NCI-H1105 treated with DMSO at 0.1 percent for 48 hours (cell line): ENCODE data around the gene PDE1C.

Source experiments
- DNase-seq: peaks from one replicate; lab custom pipeline; 2025; lab: John Stamatoyannopoulos, UW

The PDE1C gene

DNA sequence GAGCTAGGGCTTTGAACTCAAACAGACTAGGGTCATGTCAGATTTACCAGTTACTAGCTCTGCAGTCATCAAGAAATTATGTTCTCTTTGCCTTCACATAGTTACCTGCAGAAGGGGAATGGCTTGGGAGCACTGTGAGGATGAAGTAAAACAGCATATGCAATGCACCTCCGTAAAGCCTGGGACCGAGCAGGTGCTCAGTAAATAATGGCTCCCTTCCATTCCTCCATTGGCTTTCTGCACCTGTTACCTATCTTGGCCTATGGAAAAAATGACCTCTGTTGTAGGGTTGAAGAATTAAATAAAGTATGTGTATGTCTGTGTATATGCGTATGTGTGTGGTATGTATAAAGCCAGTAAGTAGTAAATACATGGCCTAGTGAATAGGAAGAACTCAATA lies 78.8 kb downstream of the PDE1C start:
- DNase-seq: no peak

DNA sequence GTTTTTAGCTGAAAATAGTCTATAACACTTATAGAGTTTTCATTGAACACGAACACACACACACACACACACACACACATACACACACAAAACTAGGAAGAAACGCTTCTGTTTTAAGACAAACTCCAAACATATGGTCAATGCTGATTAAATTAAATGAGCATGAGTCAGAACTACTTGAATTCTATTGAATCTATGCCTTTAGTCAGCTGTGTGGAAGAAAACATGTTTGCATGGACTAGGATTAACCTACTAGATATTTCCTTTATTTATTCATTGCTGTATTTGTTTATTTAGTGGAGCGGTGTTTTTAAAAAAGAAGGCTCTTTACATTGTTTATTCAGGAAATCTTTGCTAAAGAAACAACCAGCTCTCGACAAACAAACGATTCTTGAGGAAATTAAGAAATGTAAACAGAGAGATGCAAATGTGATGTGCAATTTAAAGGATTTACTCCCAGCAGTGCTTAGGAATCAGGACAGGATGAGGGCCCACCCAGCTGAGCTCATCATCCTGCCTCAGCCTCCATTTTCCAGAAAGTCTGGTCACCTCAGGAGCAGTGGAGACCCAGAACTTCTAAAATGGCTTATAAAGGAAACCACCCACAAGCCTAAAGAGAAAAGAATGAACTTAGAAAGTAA lies 83.2 kb downstream of the PDE1C start:
- DNase-seq: no peak

DNA sequence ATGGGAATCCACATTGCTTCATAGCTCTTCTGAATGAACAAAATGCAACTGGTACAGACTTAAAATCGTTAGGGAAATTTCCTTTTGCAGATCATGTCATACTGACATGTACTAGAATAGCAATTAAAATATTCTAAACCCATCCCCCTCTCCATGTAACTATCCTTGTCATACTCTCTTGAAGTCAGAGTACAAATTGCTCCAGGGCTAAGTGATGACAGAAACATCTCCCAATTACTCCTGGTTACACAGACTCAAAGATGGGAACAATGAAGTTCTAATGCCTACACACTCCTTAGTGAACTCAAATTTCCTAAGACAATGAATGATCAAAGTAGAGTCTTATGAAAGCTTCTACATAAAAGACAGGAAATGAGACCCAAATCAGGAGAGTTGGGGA lies 87.2 kb downstream of the PDE1C start:
- no peak for DNase-seq

DNA sequence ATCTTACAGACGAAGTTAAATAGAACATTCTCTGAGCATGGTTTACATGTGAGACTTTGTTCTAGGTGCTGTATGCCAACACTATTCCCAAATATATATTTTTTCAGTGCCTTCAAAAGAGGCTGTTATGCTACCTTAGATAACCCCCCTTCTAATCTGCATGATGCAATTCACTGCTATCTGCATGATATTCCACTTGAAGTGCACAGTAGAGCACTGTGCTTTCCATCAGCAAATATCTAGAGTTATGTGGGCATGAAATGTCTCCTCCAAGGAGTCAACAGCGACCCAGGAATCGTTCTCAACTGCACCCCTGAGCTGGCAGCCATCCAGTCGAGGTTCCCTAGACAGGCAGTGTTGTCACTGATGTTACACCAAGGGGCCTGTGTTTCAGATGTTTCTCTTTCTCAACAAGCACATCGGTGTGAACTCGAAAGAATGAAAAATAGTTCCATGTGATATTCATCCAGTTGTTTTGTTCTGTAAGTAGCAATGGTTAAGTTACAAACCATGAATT lies 88.3 kb downstream of the PDE1C start:
- no peak for DNase-seq

DNA sequence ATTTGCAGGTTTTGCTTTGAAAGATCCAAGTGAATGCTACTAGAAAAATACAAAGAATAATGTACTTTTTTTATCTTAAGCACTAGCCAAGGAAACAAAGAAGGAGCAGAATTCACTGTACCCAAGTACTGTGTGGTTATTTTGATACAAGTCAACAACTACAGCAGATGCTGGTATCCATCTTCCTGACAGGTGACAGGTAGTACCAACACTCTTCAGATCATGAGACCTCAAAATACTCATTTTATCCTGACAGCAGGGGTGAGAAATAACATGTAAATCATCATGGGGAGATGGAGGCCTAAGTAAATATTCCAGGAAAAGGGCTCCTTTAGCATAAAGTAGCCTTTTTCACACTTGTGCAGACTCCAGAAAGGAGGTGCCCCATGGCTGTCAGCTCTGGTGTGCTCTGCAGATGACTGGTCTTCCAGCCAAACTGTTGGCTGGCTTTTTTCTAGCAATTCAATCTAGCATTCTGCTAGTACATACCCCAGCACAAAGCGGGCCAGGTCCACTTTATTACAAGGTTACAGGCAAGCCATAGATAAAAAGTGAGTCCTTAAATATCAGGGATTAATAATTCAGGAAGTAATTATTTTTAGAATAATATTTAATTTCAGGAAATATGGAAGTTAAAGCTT lies 90.4 kb downstream of the PDE1C start:
- DNase-seq: no peak

DNA sequence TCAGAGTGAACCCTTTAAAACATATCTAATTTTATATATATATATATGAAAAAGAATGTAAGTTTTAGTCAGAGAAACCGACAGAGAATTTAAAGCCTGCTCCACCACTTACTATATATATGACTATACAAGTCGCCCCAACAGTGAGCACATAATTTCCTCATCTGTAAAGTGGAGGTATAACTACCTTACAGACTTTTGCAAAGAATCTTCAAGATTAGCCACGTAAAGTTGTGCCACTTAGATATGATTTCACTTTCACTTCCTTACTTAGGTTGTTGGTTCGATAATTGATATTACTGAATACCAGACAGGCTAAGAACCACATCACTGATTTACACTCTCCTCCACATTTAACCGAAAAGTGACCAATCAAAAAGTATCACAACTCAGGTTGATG lies 94.7 kb downstream of the PDE1C start:
- DNase-seq: no peak

DNA sequence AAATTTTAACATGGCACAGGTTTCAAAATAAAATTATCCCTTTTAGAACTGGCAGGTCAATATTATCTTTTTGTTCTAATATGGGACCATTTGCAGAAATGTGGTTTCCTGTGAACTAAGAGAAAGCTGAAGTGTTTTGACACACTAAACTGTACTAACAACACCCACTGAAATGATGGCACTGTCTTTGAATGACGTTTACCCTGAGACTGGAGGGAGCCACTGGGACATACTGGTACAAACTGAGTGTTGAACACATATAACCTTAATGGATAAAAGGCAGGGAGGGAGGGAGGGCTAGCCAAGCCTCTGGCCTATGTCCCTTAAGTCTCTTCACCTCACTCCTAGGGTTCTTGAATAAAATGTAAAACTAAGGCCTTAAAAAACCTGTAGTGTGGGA lies 95.9 kb downstream of the PDE1C start:
- DNase-seq: no peak

DNA sequence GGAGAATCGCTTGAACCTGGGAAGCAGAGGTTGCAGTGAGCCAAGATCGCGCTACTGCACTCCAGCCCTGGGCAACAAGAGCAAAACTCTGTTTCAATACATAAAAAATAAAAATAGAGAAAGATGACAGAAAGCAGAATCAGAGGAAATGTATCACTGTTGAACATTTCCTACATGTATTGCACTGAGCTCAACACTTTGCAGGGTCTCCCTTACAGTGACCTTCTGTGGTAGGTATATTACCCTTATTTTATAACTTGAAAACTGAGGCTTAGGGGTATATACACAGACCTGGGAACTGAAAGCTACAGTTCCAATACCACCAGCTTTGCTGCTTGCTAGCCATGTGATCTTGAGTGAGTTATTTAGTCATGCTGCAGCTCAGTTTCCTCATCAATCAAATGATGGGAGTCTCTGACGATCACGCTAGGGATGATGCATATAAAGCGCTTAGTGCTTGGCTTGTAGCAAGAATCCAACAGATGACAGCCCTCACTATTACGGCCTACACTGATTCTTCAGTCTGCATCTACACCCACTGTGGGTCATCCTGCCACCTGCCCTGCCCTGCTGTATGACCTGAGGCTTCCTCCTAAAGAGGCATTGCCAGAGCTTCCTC lies 99.0 kb downstream of the PDE1C start:
- DNase-seq: no peak

DNA sequence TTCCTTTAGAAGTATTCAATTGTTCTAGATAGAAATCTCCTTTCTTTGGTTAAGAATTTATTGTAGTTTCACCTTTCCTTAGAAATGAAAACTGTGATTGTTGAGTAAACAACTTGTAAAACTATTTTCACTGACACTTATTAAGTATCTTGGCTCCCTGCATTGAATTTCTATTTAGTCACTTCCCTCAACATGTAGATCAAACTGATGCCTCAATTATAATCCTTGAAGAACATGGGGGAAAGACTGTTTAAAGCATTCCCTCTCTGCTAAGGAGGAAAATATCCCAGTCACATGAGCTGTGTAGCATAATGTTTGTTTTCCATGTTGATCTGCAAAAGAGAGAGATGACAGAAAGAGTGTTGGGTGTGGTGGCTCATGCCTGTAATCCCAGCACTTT lies 99.7 kb downstream of the PDE1C start:
- no peak for DNase-seq

DNA sequence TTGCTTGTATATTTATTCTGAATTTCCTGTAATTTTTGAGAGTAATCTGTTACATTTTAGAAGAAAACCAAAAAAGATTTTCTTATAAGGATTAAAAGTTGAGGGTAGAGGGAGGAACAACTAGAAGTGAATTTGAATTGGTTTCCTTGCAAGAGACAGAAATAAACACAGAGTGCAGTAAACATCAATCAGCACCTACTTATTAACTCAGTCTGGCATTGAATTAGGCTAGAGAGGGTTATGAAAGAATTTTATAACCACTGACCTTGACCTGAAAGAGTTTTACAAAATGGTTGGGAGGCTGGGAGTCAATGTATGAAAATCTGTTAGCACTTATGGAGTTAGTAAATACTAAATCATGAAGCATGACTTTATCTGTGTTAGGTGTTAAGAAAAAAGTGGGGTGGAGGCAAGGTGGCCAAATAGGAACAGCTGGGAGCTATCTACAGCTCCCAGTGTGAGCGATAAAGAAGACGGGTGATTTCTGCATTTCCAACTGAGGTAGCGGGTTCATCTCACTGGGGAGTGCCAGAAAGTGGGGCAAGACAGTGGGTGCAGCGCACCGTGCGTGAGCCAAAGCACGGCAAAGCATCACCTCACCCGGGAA lies 106.5 kb downstream of the PDE1C start:
- DNase-seq: no peak

DNA sequence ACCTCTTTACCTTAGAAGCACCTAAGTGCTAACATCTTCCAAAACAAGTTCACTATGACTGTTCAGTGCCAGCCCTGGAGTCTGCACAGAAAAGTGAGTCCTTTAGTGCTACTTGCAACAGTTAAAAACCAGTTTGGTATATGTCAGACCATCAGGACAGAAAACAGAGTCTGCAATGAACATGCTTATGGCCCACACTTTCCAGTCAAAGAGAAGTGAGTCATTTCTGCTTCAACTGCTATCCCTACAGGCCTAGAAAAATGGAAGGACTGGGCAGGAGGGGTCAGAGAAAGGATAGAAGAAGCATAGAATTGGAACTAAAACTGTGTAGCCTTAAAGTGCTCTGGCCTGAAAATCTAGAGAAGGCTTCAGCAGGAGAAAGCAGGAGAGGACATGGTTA lies 108.0 kb downstream of the PDE1C start:
- no peak for DNase-seq

DNA sequence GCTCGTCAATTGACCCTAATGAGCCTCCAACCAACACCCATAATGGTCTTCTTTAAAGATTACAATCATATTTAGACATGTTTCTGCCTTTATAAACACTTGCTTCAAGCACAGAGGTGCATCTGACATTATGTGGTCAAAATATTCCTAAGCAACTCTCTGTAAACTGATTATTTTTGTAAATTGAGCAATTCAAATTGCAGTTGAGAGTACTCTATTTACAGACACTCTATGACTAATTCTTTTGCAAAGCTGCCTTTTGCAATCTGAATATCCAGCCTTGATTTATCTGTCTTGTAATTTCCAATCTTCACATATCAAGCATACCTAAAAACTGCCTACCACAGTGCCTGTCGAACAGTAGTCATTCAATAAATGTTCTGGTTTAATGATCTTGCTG lies 112.0 kb downstream of the PDE1C start:
- no peak for DNase-seq

DNA sequence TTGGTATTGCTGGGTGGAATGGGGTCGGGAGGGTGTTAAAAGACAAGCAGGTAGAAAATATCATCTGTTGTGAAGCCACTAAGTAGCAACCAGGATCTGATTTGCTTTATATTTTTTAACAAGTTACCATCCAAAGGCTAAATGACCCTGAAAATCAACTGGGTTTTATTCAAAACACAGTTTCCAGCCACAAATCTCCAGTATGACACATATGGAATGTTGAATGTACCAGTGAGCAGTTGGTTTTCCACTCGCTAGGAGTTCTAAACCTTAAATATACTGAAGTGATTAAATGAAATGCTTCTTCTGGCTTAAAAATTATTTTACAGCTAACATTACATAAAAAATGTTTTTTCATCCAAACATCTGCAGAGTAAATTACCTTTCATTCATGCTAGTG lies 112.5 kb downstream of the PDE1C start:
- no peak for DNase-seq

DNA sequence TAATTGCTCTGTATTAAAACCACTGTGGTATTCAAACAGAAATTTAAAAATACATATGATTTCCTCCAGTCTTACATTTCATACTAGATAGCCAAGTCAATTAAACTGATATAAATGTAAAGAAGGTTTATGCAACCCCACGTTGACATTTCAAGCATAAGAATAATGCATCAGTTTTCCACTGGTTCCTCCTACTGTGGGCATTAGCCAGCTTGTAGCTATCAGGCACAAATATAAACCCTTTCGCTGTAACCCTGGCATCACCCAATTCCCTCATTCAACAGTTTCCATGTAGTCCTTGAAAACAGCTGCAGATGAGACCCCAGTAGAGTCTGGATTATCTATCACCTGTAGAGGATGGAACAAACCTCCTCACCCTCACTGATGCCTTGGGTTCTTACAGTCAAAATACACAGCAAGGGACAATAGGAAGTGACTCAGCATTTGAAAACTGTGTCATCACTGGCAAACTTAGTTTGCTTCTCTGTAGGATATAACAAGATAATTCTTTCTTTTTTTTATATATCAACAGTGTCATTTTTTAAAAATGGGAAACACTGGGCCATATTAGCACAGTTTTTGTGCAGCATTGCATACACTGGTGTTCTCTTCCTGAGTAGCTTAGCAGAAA lies 113.0 kb downstream of the PDE1C start:
- DNase-seq: no peak

DNA sequence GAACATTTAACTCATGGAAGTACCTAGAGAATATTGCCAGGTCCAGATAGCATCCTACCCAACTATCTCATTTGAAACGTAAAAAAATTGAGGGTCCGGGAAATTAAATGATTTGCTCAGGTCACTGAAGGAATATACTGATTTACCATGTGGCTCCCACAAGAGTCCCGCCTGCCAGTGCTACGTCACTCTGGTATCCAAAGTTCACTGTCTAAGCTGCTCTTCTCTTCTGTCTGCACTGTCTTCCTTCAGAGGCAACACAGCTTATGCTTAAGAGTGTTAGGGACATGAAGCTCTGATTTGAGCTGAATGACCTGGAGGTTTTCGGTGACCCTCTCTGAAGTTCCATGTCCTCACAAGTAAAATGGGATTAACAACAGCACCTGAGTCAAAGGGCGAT lies 114.6 kb downstream of the PDE1C start:
- no peak for DNase-seq

DNA sequence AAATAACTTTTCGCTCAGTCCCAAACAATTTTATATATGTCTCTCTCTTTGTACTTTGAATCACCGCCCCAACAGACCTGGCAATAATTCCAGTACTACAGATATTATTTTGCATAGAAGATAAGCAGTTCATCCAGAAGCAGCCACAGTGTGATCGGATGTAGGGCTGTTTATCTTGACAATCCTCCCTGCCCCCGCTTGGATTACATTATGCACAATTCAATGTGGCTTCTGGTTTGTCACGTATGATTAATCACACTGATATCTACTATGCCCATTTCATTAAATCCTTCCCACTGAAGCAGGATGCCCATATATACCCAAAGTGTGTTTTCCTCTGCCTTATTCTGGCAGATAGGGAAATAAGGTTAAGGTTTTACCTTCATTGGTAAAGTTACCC lies 115.2 kb downstream of the PDE1C start:
- no peak for DNase-seq

DNA sequence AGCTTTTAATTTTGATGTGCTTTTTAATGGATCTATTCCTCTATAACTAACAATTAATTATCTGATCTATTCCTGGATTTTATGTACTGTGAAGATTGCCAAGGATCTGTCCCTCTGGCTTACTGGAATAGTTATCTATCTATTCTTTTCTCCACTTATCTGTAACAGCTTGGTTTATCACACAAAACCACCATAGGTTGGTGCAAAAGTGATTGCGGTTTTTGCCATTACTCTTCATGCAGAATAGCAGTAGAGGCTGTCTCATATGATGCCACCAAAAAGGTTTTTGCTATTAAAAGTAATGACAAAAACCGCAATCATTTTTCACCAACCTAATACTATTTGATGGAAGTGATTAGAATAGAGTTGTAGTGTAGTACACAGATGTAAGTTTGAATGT lies 115.7 kb downstream of the PDE1C start:
- DNase-seq: no peak

DNA sequence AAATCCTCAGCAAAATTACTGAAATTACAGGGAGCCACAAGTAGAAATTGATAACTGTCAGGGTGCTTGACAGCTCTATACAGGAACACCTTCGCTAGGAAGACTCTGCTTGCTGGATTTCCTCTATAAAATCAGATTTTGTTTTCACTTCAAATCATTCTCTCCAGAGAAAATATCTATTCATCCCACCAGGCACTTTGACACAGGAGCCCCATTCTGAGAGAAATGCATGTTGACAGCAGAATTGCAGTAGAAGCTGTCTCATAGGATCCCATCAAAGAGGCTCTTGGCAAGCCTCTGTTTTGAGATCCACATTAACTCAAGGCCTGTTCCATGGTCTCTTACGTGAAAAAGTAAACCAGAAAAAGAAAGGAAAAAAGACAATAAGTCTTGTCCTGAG lies 116.8 kb downstream of the PDE1C start:
- DNase-seq: no peak

DNA sequence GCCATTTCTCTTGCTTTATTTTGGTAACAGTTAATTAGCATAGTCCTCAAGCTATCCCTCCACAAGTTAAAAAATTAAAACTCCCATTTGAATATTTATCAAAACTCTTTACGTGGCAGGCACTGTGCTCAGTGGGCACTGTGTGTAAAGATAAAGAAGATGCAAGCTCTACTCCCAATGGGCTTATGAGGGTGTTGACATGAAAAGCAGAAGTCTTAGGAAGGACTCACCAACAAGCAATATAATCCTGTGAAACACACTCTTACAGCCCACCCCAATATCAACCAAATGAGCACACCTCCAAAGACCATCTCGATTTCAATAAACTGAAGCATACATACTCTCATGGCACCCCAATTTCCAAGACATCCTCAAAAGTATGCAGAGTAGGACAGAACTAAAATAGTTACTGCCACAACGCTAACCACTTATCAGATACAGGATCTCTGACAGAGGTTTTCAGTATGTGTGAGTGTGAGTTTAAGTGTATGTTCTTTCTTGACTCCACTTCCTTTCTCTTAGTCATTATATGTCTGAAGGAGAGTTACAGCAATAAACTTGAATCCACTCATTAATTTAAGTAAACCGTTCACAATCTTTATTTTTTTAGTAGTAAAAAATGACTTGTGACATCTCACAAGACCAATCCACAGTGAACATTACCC lies 120.0 kb downstream of the PDE1C start:
- DNase-seq: no peak

DNA sequence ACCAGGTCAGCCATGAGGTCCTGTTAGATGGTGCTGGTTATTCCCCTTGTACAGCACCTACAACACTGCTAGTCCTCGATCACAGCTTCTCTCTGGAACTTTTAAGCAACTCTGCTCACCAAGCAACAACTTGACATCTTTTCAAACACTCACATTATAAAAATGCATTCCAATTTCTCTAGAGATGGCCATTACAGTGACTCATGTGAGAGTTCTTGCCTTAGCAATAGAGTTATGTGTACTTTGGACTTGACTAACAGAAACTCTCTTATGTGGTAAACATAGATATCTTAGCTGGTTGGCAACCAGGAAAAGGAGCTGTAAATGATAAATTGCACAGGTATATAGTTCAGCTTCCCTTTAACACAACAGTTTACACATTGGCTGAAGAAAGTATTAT lies 122.2 kb downstream of the PDE1C start:
- no peak for DNase-seq

DNA sequence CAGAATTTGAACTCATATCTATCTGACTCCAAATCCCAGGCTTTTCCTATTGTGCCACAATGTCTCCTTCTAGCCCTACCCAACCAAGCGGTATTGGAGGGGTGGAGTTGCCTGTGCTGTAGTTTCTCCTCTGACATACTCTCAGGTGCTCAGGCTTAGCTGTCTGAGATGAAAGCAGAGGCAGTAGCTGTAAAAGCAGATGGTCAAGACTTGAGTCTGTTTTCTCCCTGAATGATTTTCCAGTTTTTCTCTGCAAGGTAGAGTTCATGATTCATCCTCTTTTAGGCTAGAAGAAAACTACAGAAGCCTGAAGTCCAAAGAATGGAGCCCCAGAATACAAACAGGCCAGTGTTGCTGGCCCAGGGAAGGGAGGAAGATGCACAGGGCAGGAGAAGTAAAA lies 130.0 kb downstream of the PDE1C start:
- no peak for DNase-seq

DNA sequence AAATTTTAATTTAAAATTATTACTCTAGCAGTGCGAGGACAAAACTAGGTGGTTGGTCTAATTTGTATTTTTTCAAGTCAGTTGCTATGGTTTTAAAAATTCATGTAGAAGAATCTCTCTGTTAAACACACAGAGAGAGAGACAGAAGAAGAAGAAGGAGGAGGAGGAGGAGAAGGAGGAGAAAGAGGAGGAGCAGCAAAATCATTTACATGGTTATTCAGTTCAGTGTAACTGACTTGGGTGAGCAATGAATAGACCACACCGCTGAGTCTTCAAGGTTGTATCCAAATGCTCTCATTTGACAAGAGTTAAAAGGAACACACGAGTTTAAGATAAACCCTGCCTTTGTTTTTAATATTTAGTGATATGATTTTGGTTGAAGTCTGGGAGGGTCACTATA lies 131.1 kb downstream of the PDE1C start:
- no peak for DNase-seq
